ENCODE results near the gene GRIP2.
A peak's percentile ranks its signal among the peaks of the same experiment; 100 is the strongest.

GRIP2 gene

GRCh38 chr3:14561051-14561960, 21.2 kb upstream of the GRIP2 start:
- DNase-seq, result no peak

- DNase-seq, result no peak
Observed at GRCh38 chr3:14560110-14560509, 20.0 kb upstream of the GRIP2 start.

- no peak for DNase-seq
Observed at GRCh38 chr3:14558029-14558428, 17.9 kb upstream of the GRIP2 start.

- no peak for DNase-seq
Observed at GRCh38 chr3:14555835-14556234, 15.7 kb upstream of the GRIP2 start.

GRCh38 chr3:14554715-14555114, 14.6 kb upstream of the GRIP2 start:
- no peak for DNase-seq

GRCh38 chr3:14553871-14554270, 13.7 kb upstream of the GRIP2 start:
- no peak for DNase-seq

GRCh38 chr3:14552717-14553116, 12.6 kb upstream of the GRIP2 start:
- no peak for DNase-seq

GRCh38 chr3:14552041-14552648, 12.0 kb upstream of the GRIP2 start:
- no peak for DNase-seq

- DNase-seq, result no peak
Observed at GRCh38 chr3:14550651-14551611, 10.8 kb upstream of the GRIP2 start.

- DNase-seq, result no peak
Observed at GRCh38 chr3:14550181-14550580, 10.0 kb upstream of the GRIP2 start.

- DNase-seq, result no peak
Observed at GRCh38 chr3:14549256-14549919, 9.2 kb upstream of the GRIP2 start.

- peak; percentile 26 for DNase-seq
Observed at GRCh38 chr3:14548321-14548729, 8.2 kb upstream of the GRIP2 start.

- no peak for DNase-seq
Observed at GRCh38 chr3:14547693-14548092, 7.6 kb upstream of the GRIP2 start.

- no peak for DNase-seq
Observed at GRCh38 chr3:14546041-14546440, 5.9 kb upstream of the GRIP2 start.

- no peak for DNase-seq
Observed at GRCh38 chr3:14545251-14545635, 5.1 kb upstream of the GRIP2 start.

GRCh38 chr3:14544282-14545250, 4.4 kb upstream of the GRIP2 start:
- no peak for DNase-seq

GRCh38 chr3:14543446-14543845, 3.3 kb upstream of the GRIP2 start:
- no peak for DNase-seq

- DNase-seq, result no peak
Observed at GRCh38 chr3:14542656-14543055, 2.5 kb upstream of the GRIP2 start.

GRCh38 chr3:14541646-14542045, 1.5 kb upstream of the GRIP2 start:
- DNase-seq, result no peak

- DNase-seq, result no peak
Observed at GRCh38 chr3:14540821-14541385, 761 bp upstream of the GRIP2 start.

GRCh38 chr3:14539384-14539741, 779 bp downstream of the GRIP2 start:
- no peak for DNase-seq
